A549 (cell line): ENCODE data around the gene MYO1C. TPM values are rescaled to one million over a fixed set of nuclear protein-coding genes. Genes with fewer than 3 reads are reported as not detected.

ENCODE experiments used
- ATAC-seq, 2 experiments: fragments of 200-7000 bp in 1 of 2; fragments of >200 bp in 1 of 2; cut with Nextera tagmentation in 1 of 2; cut with Tn5 transposase in 1 of 2; 3 replicates each; pipeline versions ENCODE4 v1.8.0 to v1.9.1; 2018 to 2020; ENCODE audit warnings: mild to moderate bottlenecking in 1 of 2, moderate library complexity in 1 of 2
- CTCF ChIA-PET: fragments of 300-600 bp; sonication (Branson Sonifier 250); formaldehyde crosslinking; extraction: SDS; loops from one replicate; lab custom pipeline; 2021; ENCODE audit warnings: antibody characterized with exemption, inconsistent platforms; lab: Yijun Ruan, JAX
- POLR2A ChIA-PET: fragments of 350-600 bp; formaldehyde crosslinking; extraction: SDS; loops from one replicate; lab custom pipeline; 2021; ENCODE audit warnings: antibody characterized with exemption, inconsistent platforms; lab: Yijun Ruan, JAX
- DNase-seq, 2 experiments: peaks; one replicate each; pipeline versions ENCODE4 v3.0.0 to v3.0.0-alpha.2; 2011 to 2016; ENCODE audit warnings: low read depth in 1 of 2, low spot score in 1 of 2
- FAIRE-seq: peaks from 2 replicates; lab custom pipeline; 2011; peaks lifted over from hg19 to GRCh38; lab: Jason Lieb, UNC
- H3K27ac ChIP-seq, 2 experiments: fragments of >200 bp; sonication (Bioruptor Twin); formaldehyde crosslinking; 3 replicates each; pipeline ENCODE4 v1.5.1; 2016 to 2017
- H3K4me1 ChIP-seq: fragments of >200 bp; sonication (Bioruptor Twin); formaldehyde crosslinking; 3 replicates; pipeline ENCODE4 v1.6.1; 2016
- H3K4me2 ChIP-seq: fragments of >200 bp; sonication (Bioruptor Twin); formaldehyde crosslinking; 3 replicates; pipeline ENCODE4 v1.6.1; 2016
- H3K4me3 ChIP-seq: fragments of >200 bp; sonication (Bioruptor Twin); formaldehyde crosslinking; 3 replicates; pipeline ENCODE4 v1.5.1; 2016
- H3K9me3 ChIP-seq: fragments of >200 bp; sonication (Bioruptor Twin); formaldehyde crosslinking; 3 replicates; pipeline ENCODE4 v1.6.1; 2016
- CHD4 ChIP-seq: fragments of 200-600 bp; sonication (generic); IDR thresholded peaks from 2 replicates; pipeline ENCODE4 v1.6.1; 2016; ENCODE audit warnings: antibody characterized with exemption, mild to moderate bottlenecking, borderline replicate concordance
- EP300 ChIP-seq, 2 experiments: fragments of >200 bp; sonication (Bioruptor Twin); formaldehyde crosslinking; IDR thresholded peaks; 2 replicates in 1 of 2; 3 replicates in 1 of 2; pipeline ENCODE4 v1.6.1; 2016 to 2017
- FOXS1 ChIP-seq: fragments of 250-450 bp; sonication (Bioruptor Pico); IDR thresholded peaks from 2 replicates; pipeline ENCODE4 v1.5.0; 2020; ENCODE audit warnings: mild to moderate bottlenecking, moderate library complexity
- GATA3 ChIP-seq: IDR thresholded peaks from 2 replicates; pipeline ENCODE4 v1.6.1; 2012; ENCODE audit warnings: borderline replicate concordance
- HEYL ChIP-seq: fragments of 250-450 bp; sonication (Bioruptor Pico); IDR thresholded peaks from 2 replicates; pipeline ENCODE4 v1.8.0; 2021; ENCODE audit warnings: mild to moderate bottlenecking, moderate library complexity
- HOXA7 ChIP-seq: fragments of 250-450 bp; sonication (Bioruptor Pico); IDR thresholded peaks from 2 replicates; pipeline ENCODE4 v1.5.0; 2020; ENCODE audit warnings: mild to moderate bottlenecking, moderate library complexity
- HOXB13 ChIP-seq: fragments of 250-450 bp; sonication (Bioruptor Pico); IDR thresholded peaks from 2 replicates; pipeline ENCODE4 v1.5.0; 2020; ENCODE audit warnings: low read depth, mild to moderate bottlenecking, moderate library complexity
- HOXB5 ChIP-seq: fragments of 250-450 bp; sonication (Bioruptor Pico); IDR thresholded peaks from 2 replicates; pipeline ENCODE4 v1.5.0; 2020; ENCODE audit warnings: mild to moderate bottlenecking, moderate library complexity
- JUN ChIP-seq, 2 experiments: fragments of >200 bp; sonication (Bioruptor Twin); formaldehyde crosslinking; IDR thresholded peaks; 2 replicates in 1 of 2; 3 replicates in 1 of 2; pipeline ENCODE4 v1.6.1; 2016 to 2017
- KDM1A ChIP-seq: fragments of 200-600 bp; sonication (generic); IDR thresholded peaks from 2 replicates; pipeline ENCODE4 v1.6.1; 2016; ENCODE audit warnings: low read depth, mild to moderate bottlenecking
- KDM5A ChIP-seq: fragments of 200-600 bp; sonication (generic); IDR thresholded peaks from 2 replicates; pipeline ENCODE4 v1.6.1; 2016; ENCODE audit warnings: antibody characterized with exemption, mild to moderate bottlenecking
- MAZ ChIP-seq: fragments of 150-350 bp; IDR thresholded peaks from 2 replicates; pipeline ENCODE4 v1.6.1; 2014; ENCODE audit warnings: antibody characterized with exemption, low read depth, low read length, borderline replicate concordance
- NFE2L2 ChIP-seq: fragments of 150-350 bp; conservative IDR thresholded peaks from 2 replicates; pipeline ENCODE4 v1.6.1; 2014; ENCODE audit warnings: low read length
- NPAS2 ChIP-seq: fragments of 250-450 bp; sonication (Bioruptor Pico); IDR thresholded peaks from 2 replicates; pipeline ENCODE4 v1.8.0; 2022; ENCODE audit warnings: mild to moderate bottlenecking, moderate library complexity, borderline replicate concordance
- PHF8 ChIP-seq: fragments of 200-600 bp; sonication (generic); IDR thresholded peaks from 2 replicates; pipeline ENCODE4 v1.6.1; 2016; ENCODE audit warnings: low read depth, mild to moderate bottlenecking, antibody characterized with exemption, moderate library complexity, borderline replicate concordance
- POLR2AphosphoS2 ChIP-seq: conservative IDR thresholded peaks from 2 replicates; pipeline ENCODE4 v1.6.1; 2012; ENCODE audit warnings: low read length, improper control_type of control experiment, inconsistent platforms
- RAD21 ChIP-seq, 2 experiments: fragments of >200 bp in 1 of 2; sonication (Bioruptor Twin) in 1 of 2; formaldehyde crosslinking in 1 of 2; IDR thresholded peaks in 1 of 2; conservative IDR thresholded peaks in 1 of 2; 2 replicates in 1 of 2; 3 replicates in 1 of 2; pipeline ENCODE4 v1.6.1; 2012 to 2018; ENCODE audit warnings: inconsistent platforms in 1 of 2
- RARB ChIP-seq: fragments of 250-450 bp; sonication (Bioruptor Pico); IDR thresholded peaks from 2 replicates; pipeline ENCODE4 v1.8.0; 2021; ENCODE audit warnings: mild to moderate bottlenecking, moderate library complexity
- SMC3 ChIP-seq: fragments of >200 bp; sonication (Bioruptor Twin); formaldehyde crosslinking; IDR thresholded peaks from 3 replicates; pipeline ENCODE4 v1.6.1; 2018; ENCODE audit warnings: inconsistent platforms
- SREBF2 ChIP-seq: fragments of 450-650 bp; IDR thresholded peaks from 2 replicates; pipeline ENCODE4 v1.6.1; 2014; ENCODE audit warnings: mild to moderate bottlenecking, moderate library complexity
- TP53 ChIP-seq: fragments of 250-450 bp; sonication (Bioruptor Pico); IDR thresholded peaks from 2 replicates; pipeline ENCODE4 v1.5.0; 2021; ENCODE audit warnings: mild to moderate bottlenecking, moderate library complexity
- ZSCAN20 ChIP-seq: fragments of 250-450 bp; sonication (Bioruptor Pico); IDR thresholded peaks from 2 replicates; pipeline ENCODE4 v1.8.0; 2022; ENCODE audit warnings: mild to moderate bottlenecking, moderate library complexity
- WGBS: methylation state at CpG from one replicate; pipeline ENCODE4 v1.1.6; 2017; ENCODE audit errors: missing lambda C conversion rate; 5-methylcytosine and 5-hydroxymethylcytosine counted together
- polyA plus RNA-seq, 4 experiments: library from polyadenylated mRNA; depleted of rRNA in 3 of 4; stranded (reverse); fragments of >200 nt; fragmentation: RNase III in 1 of 4; extraction: RNeasy Plus Mini Kit Qiagen cat#74134 plus additional on column Dnase treatment in 1 of 4; gene quantifications; 2 replicates in 3 of 4; 3 replicates in 1 of 4; pipeline ENCODE4 v1.2.3, GENCODE V29; 2011 to 2017
- TF ChIP-seq, protein P1 (sequence below): fragments of >200 bp; sonication (Bioruptor Twin); formaldehyde crosslinking; IDR thresholded peaks from 2 replicates; pipeline ENCODE4 v1.6.1; 2016

The MYO1C gene
- polyA plus RNA-seq, 2 of the 4 experiments (the other 2 are of a cell fraction) = 101 to 123 TPM

DNA sequence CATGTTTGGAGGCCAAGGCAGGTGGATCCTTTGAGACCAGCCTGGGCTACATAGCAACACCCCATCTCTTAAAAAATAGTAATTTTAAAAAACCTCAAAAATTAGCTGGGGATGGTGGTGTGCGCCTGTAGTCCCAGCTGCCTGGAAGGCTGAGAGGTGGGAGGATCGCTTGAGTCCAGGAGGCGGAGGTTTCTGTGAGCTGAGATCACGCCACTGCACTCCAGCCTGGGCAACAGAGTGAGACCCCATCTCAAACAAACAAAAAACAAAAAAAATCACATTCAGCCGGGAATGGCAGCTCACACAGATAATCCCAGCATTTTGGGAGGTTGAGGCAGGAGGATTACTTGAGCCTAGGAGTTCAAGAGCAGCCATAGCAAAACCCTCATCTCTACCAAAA lies 76.1 kb downstream of the MYO1C start:
- 91% methylated on average over 5 of the region's 5 CpGs for WGBS
- ChIA-PET POLR2A (no interaction called here), CTCF (interaction anchor here (0.7 to 1.7 kb wide), 4 partner anchors 12 to 196 kb away, joined by 3 to 4 read pairs (median 3); no protein-coding TSS in a partner anchor)
- no peaks in the 10 kb centered on the region for H3K9me3 ChIP-seq
- no peak overlapping the region for H3K27ac ChIP-seq
- TF ChIP-seq PHF8 (no peak), SREBF2 (no peak), GATA3 (no peak), EP300 (IDR thresholded peaks at IDR 0.05) (no peak), NPAS2 (CRISPR knock-in tag) (no peak), ZSCAN20 (no peak), FOXS1 (CRISPR knock-in tag) (no peak), MAZ (no peak), HOXA7 (no peak), HEYL (CRISPR knock-in tag) (no peak), HOXB5 (CRISPR knock-in tag) (no peak)
- TF ChIP-seq, protein P1, sequence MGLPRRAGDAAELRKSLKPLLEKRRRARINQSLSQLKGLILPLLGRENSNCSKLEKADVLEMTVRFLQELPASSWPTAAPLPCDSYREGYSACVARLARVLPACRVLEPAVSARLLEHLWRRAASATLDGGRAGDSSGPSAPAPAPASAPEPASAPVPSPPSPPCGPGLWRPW = no peak
- ATAC-seq (no peak), FAIRE-seq (no peak), DNase-seq (no peak)
- H3K4me1 ChIP-seq = no peaks in the 10 kb centered on the region
- H3K4me2 ChIP-seq = no peak overlapping the region
- H3K4me3 ChIP-seq = no peak overlapping the region

DNA sequence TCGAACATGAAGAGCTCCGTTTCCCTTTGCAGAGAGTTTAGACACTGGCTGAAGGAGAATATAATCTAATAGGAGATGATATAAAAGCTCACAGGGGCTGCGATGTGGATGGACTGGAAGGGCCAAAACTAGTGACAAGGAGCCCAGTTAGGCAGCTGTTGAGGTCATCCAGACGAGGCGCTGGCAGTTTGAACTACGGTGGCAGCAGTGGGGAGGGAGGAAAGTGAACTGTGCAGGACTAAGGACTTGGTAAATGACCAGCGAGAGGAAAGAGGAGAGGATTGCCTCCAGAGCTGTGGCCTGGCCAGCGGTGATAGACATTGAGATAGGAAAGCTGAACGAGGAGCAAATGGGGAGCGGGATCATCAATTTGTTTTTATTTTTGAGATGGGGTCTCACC lies 77.9 kb downstream of the MYO1C start:
- CTCF ChIA-PET = interaction anchor here (0.6 to 1.6 kb wide), 6 partner anchors 9 to 162 kb away, joined by 3 to 6 read pairs (median 4); partner anchors contain the start of gene YWHAE
- no peak overlapping the region for H3K4me2 ChIP-seq
- DNase-seq (no peak), FAIRE-seq (no peak), ATAC-seq (peak; percentile 8 to 44; a peak in 3 of 6 replicates)
- TF ChIP-seq JUN (IDR thresholded peaks at IDR 0.05) (no peak), KDM5A (no peak), RARB (CRISPR knock-in tag) (no peak), RAD21 (conservative IDR thresholded peaks at IDR 0.05 in 1 of 2, IDR thresholded peaks at IDR 0.05 in 1 of 2) (no peak), SREBF2 (no peak), NFE2L2 (no peak), SMC3 (no peak), POLR2AphosphoS2 (no peak), HOXB13 (CRISPR knock-in tag) (no peak), CHD4 (no peak), TP53 (no peak), KDM1A (no peak)
- TF ChIP-seq, protein P1 = no peak
- no peak overlapping the region for H3K27ac ChIP-seq
- H3K4me1 ChIP-seq = no peaks in the 10 kb centered on the region
- no peaks in the 10 kb centered on the region for H3K9me3 ChIP-seq
- 87% methylated on average over 10 of the region's 10 CpGs for WGBS
- no peak overlapping the region for H3K4me3 ChIP-seq
- POLR2A ChIA-PET = no interaction called here

Other genes with a start within 250 kb of the MYO1C start
- not detected in 2 replicates for gene BHLHA9, start 222.2 kb downstream of the MYO1C start, polyA plus RNA-seq (2011; rRNA removed)
- not detected in 3 replicates for gene BHLHA9, start 222.2 kb downstream of the MYO1C start, polyA plus RNA-seq (2017; fragmentation: RNase III; extraction: RNeasy Plus Mini Kit Qiagen cat#74134 plus additional on column Dnase treatment)
- not detected in 2 replicates for gene TRARG1, start 213.0 kb downstream of the MYO1C start, polyA plus RNA-seq (2011; rRNA removed)
- gene TRARG1, start 213.0 kb downstream of the MYO1C start, polyA plus RNA-seq (2017; fragmentation: RNase III; extraction: RNeasy Plus Mini Kit Qiagen cat#74134 plus additional on column Dnase treatment) = not detected in 3 replicates
- 1,017 and 1,284 TPM in 2 replicates for gene YWHAE, start 92.5 kb downstream of the MYO1C start, polyA plus RNA-seq (2011; rRNA removed)
- gene YWHAE, start 92.5 kb downstream of the MYO1C start, polyA plus RNA-seq (2017; fragmentation: RNase III; extraction: RNeasy Plus Mini Kit Qiagen cat#74134 plus additional on column Dnase treatment) = 1,548 to 1,575 TPM (median 1,561 TPM) in 3 replicates
- gene CRK, start 36.5 kb downstream of the MYO1C start, polyA plus RNA-seq (2011; rRNA removed) = 117 and 124 TPM in 2 replicates
- gene CRK, start 36.5 kb downstream of the MYO1C start, polyA plus RNA-seq (2017; fragmentation: RNase III; extraction: RNeasy Plus Mini Kit Qiagen cat#74134 plus additional on column Dnase treatment) = 73.1 to 76.5 TPM (median 75.1 TPM) in 3 replicates
- gene INPP5K, start 23.9 kb upstream of the MYO1C start, polyA plus RNA-seq (2011; rRNA removed) = 30.8 and 41.8 TPM in 2 replicates
- gene INPP5K, start 23.9 kb upstream of the MYO1C start, polyA plus RNA-seq (2017; fragmentation: RNase III; extraction: RNeasy Plus Mini Kit Qiagen cat#74134 plus additional on column Dnase treatment) = 23.6 to 24.5 TPM (median 24.3 TPM) in 3 replicates
- 69.5 and 80.5 TPM in 2 replicates for gene PITPNA, start 70.1 kb upstream of the MYO1C start, polyA plus RNA-seq (2011; rRNA removed)
- gene PITPNA, start 70.1 kb upstream of the MYO1C start, polyA plus RNA-seq (2017; fragmentation: RNase III; extraction: RNeasy Plus Mini Kit Qiagen cat#74134 plus additional on column Dnase treatment) = 47.0 to 50.7 TPM (median 48.5 TPM) in 3 replicates
- gene SLC43A2, start 136.1 kb upstream of the MYO1C start, polyA plus RNA-seq (2011; rRNA removed) = 6.0 and 7.0 TPM in 2 replicates
- 3.5 to 6.0 TPM (median 5.3 TPM) in 3 replicates for gene SLC43A2, start 136.1 kb upstream of the MYO1C start, polyA plus RNA-seq (2017; fragmentation: RNase III; extraction: RNeasy Plus Mini Kit Qiagen cat#74134 plus additional on column Dnase treatment)
- 0.09 TPM in 2 replicates for gene SCARF1, start 153.0 kb upstream of the MYO1C start, polyA plus RNA-seq (2011; rRNA removed)
- gene SCARF1, start 153.0 kb upstream of the MYO1C start, polyA plus RNA-seq (2017; fragmentation: RNase III; extraction: RNeasy Plus Mini Kit Qiagen cat#74134 plus additional on column Dnase treatment) = 0.21 to 0.30 TPM (median 0.30 TPM) in 3 replicates
- 6.4 and 8.2 TPM in 2 replicates for gene RILP, start 157.2 kb upstream of the MYO1C start, polyA plus RNA-seq (2011; rRNA removed)
- 6.5 to 6.8 TPM (median 6.6 TPM) in 3 replicates for gene RILP, start 157.2 kb upstream of the MYO1C start, polyA plus RNA-seq (2017; fragmentation: RNase III; extraction: RNeasy Plus Mini Kit Qiagen cat#74134 plus additional on column Dnase treatment)
- gene PRPF8, start 192.2 kb upstream of the MYO1C start, polyA plus RNA-seq (2011; rRNA removed) = 263 and 374 TPM in 2 replicates
- gene PRPF8, start 192.2 kb upstream of the MYO1C start, polyA plus RNA-seq (2017; fragmentation: RNase III; extraction: RNeasy Plus Mini Kit Qiagen cat#74134 plus additional on column Dnase treatment) = 228 to 250 TPM (median 234 TPM) in 3 replicates
- gene TLCD2, start 217.7 kb upstream of the MYO1C start, polyA plus RNA-seq (2011; rRNA removed) = 3.4 and 4.5 TPM in 2 replicates
- gene TLCD2, start 217.7 kb upstream of the MYO1C start, polyA plus RNA-seq (2017; fragmentation: RNase III; extraction: RNeasy Plus Mini Kit Qiagen cat#74134 plus additional on column Dnase treatment) = 3.1 to 3.8 TPM (median 3.5 TPM) in 3 replicates
- 4.6 and 4.9 TPM in 2 replicates for gene WDR81, start 232.0 kb upstream of the MYO1C start, polyA plus RNA-seq (2011; rRNA removed)
- 22.6 to 26.8 TPM (median 25.5 TPM) in 3 replicates for gene WDR81, start 232.0 kb upstream of the MYO1C start, polyA plus RNA-seq (2017; fragmentation: RNase III; extraction: RNeasy Plus Mini Kit Qiagen cat#74134 plus additional on column Dnase treatment)